ENCODE results near the gene CFAP251. TPM values are rescaled to one million over a fixed set of nuclear protein-coding genes. Genes with fewer than 3 reads are reported as not detected.

CFAP251 gene
- total and polyA plus RNA-seq, 2 of the 8 experiments (the other 6 are each of a cell fraction or from before 2014, with no cell fraction given) = 1.8 to 2.9 TPM

DNA sequence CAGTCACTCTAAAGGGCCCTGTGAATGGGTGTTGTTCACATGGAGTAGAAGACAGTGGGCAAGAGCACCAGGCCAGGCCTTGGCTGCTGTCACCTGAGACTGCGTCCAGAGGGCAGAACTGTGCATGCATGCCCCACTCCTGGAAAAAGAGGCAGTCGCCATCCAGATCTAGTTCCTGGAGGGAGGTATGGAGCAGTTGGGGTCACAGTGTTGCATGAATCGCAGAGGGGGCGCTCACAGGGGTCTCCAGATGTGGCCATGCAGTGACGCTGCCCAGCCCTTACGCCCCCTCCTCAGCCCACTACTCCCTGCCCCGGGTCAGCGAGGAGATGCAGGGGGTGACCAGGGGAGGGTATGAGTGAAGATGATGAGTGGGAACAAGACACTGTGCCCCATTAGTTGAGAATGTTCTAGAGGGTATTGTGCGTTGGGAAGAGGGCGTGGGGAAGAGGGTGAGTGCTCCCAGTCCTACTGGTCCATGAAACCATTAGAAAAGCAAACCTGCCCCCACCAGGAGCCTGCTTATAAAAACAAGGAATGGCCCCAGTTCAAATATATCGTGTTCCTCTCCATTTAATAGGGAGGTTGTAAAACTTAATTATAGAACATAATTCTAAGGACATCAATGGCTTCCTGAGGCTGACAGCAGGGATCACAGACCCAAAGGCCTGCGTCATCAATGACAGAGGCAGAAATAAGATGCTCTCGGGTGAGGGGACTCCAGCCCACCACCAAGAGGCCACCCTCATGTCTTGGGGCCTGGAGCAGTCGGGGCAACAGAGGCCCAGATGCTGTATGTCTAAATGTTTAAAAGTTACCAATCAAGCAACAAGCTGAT, 71.1 kb downstream of the CFAP251 start (continued):
- TF ChIP-seq, protein P1, sequence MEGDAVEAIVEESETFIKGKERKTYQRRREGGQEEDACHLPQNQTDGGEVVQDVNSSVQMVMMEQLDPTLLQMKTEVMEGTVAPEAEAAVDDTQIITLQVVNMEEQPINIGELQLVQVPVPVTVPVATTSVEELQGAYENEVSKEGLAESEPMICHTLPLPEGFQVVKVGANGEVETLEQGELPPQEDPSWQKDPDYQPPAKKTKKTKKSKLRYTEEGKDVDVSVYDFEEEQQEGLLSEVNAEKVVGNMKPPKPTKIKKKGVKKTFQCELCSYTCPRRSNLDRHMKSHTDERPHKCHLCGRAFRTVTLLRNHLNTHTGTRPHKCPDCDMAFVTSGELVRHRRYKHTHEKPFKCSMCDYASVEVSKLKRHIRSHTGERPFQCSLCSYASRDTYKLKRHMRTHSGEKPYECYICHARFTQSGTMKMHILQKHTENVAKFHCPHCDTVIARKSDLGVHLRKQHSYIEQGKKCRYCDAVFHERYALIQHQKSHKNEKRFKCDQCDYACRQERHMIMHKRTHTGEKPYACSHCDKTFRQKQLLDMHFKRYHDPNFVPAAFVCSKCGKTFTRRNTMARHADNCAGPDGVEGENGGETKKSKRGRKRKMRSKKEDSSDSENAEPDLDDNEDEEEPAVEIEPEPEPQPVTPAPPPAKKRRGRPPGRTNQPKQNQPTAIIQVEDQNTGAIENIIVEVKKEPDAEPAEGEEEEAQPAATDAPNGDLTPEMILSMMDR (IDR thresholded peaks at IDR 0.05; ENCODE audit: control extremely low read depth in 1 of 3, insufficient read depth in 1 of 3, low read depth in 1 of 3, low read length in 3 of 3) = no peak
- no peak for TF ChIP-seq TAF1 (IDR thresholded peaks at IDR 0.05; ENCODE audit: low read depth, low read length)
- no peak for TF ChIP-seq HDAC6 (IDR thresholded peaks at IDR 0.05; ENCODE audit: low read depth, low read length)
- TF ChIP-seq, protein P2, sequence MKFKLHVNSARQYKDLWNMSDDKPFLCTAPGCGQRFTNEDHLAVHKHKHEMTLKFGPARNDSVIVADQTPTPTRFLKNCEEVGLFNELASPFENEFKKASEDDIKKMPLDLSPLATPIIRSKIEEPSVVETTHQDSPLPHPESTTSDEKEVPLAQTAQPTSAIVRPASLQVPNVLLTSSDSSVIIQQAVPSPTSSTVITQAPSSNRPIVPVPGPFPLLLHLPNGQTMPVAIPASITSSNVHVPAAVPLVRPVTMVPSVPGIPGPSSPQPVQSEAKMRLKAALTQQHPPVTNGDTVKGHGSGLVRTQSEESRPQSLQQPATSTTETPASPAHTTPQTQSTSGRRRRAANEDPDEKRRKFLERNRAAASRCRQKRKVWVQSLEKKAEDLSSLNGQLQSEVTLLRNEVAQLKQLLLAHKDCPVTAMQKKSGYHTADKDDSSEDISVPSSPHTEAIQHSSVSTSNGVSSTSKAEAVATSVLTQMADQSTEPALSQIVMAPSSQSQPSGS (IDR thresholded peaks at IDR 0.05; ENCODE audit: low read length) = no peak
- no peak for TF ChIP-seq CBX8 (IDR thresholded peaks at IDR 0.05; ENCODE audit: borderline replicate concordance, low read depth, low read length)
- no peak for TF ChIP-seq KDM5A (IDR thresholded peaks at IDR 0.05; ENCODE audit: low read length)
- no peak for TF ChIP-seq RXRA (IDR thresholded peaks at IDR 0.05; ENCODE audit: insufficient read depth, low read depth, low read length)
- TF ChIP-seq SP1 (IDR thresholded peaks at IDR 0.05; ENCODE audit: low read depth, low read length) = no peak
- no peak for TF ChIP-seq YY1 (IDR thresholded peaks at IDR 0.05; ENCODE audit: low read depth, low read length)
- no peak for TF ChIP-seq EGR1 (IDR thresholded peaks at IDR 0.05; ENCODE audit: borderline replicate concordance, low read depth, low read length)

Data from H1 (cell line).